ENCODE measurements around the gene KRT16. TPM values are rescaled to one million over a fixed set of nuclear protein-coding genes. Genes with fewer than 3 reads are reported as not detected.

KRT16 gene
- total and polyA plus RNA-seq, 2 of the 8 experiments (the other 6 are each of a cell fraction or from before 2014, with no cell fraction given), result not detected

DNA sequence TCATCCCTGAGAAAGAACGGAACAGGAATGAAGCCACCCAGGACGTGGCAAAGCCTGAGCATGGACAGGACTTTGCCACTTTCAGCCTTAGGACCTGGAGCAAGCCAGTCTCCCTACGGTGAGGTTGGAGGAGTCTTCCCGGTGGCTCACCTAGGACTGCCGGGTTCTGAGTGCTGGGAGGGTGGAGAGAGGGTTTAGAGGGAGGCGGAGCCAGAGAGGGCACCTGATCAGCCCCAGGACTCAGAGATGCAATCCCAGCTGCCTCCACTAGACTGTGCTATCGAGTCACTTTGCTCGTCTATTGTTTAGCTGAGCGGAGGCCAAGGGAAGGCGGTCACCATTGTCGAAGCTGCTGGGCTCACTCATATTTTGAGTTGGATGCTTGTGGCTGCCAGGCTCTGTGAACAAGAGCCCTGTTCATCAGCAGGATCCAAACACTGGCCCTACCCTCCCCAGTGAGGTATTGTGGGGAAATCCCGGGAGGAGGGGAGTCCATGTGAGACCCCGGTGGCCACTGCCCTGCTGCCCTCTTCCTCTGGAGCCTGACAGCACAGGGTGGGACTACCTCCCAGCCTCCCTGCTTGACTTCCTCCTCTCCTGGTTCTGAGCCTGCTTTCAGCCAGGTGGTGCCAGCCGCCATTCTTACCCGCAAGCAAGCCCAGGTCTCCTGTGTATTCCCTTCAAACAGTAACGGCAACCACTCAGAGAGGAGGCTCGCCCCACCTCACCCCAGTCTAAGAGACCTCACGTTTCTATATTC is 32.9 kb downstream of the KRT16 start:
- peak overlapping the region; percentile 40 to 45; a peak in 2 of 4 replicates for H3K4me2 ChIP-seq (ENCODE audit: insufficient read depth in 1 of 2, low read depth in 2 of 2, low read length in 2 of 2)
- no peak overlapping the region for H3K4ac ChIP-seq (replicated peaks; ENCODE audit: insufficient read length, low read depth, low read length)
- no peak overlapping the region for H3K4me3 ChIP-seq (ENCODE audit: extremely low read depth in 1 of 4, insufficient read depth in 2 of 4, low read depth in 3 of 4, low read length in 4 of 4)
- no peaks in the 10 kb centered on the region for H4K20me1 ChIP-seq (replicated peaks in 1 of 2; ENCODE audit: control insufficient read depth in 1 of 2, insufficient read depth in 2 of 2, low read length in 2 of 2)
- no peak overlapping the region for H3K14ac ChIP-seq (ENCODE audit: insufficient read length)
- no peak overlapping the region for H4K91ac ChIP-seq (replicated peaks; ENCODE audit: insufficient read length, low read length)
- H3K9me3 ChIP-seq (ENCODE audit: insufficient read depth in 2 of 2, low read depth in 1 of 2, low read length in 1 of 2), result no peaks in the 10 kb centered on the region
- H2BK120ac ChIP-seq (replicated peaks; ENCODE audit: low read depth, low read length), result no peak overlapping the region
- WGBS, 2 experiments (ENCODE audit: extremely low coverage in 1 of 2, insufficient coverage in 1 of 2, insufficient read length in 1 of 2, insufficient replicate concordance in 2 of 2, low coverage in 1 of 2, low lambda C conversion rate in 2 of 2, missing lambda C conversion rate in 1 of 2), result 49% methylated on average over 18 of the region's 18 CpGs; no CpG with 5 or more reads in 1 of the 2 experiments
- H3K9ac ChIP-seq (replicated peaks in 1 of 4; ENCODE audit: extremely low read depth in 1 of 4, low read depth in 3 of 4, low read length in 3 of 4), result no peak overlapping the region
- ChIA-PET POLR2A (ENCODE audit: partially characterized antibody) (interaction anchor here (0.9 to 2.7 kb wide), 3 partner anchors 10 to 110 kb away, joined by 3 to 11 read pairs (median 3); no protein-coding TSS in a partner anchor), CTCF (ENCODE audit: partially characterized antibody) (interaction anchor here (0.5 to 3.0 kb wide), 37 partner anchors 7 to 1777 kb away, joined by 3 to 36 read pairs (median 5); partner anchors contain the start of genes KRT14 and KRT17)
- H3K56ac ChIP-seq (replicated peaks; ENCODE audit: insufficient read length, low read depth, low read length), result no peak overlapping the region
- peak overlapping the region; percentile 82 for H3K18ac ChIP-seq (ENCODE audit: extremely low read depth, low read length)
- peak overlapping the region; percentile 84 for H2BK12ac ChIP-seq (ENCODE audit: low read depth, low read length)
- peak overlapping the region; percentile 99 for H2BK15ac ChIP-seq (ENCODE audit: low read length)
- peak; percentile 78 to 98 for DNase-seq (ENCODE audit: low read depth in 1 of 2, low spot score in 2 of 2)
- H3K27me3 ChIP-seq (replicated peaks in 1 of 4; ENCODE audit: control insufficient read depth in 3 of 4, extremely low read depth in 1 of 4, insufficient read depth in 3 of 4, low read length in 3 of 4), result peaks cover 0 to 2% (median 0%) of the 10 kb centered on the region in 4 experiments; a peak in 1 of 7 replicates
- H4K8ac ChIP-seq (ENCODE audit: extremely low read depth, insufficient read depth, low read length), result peak overlapping the region; percentile 89; the same call in 1 of the 2 replicates
- H2BK5ac ChIP-seq (ENCODE audit: low read depth, low read length), result no peak overlapping the region
- H2AFZ ChIP-seq (ENCODE audit: low read length), result peak overlapping the region; percentile 96
- FAIRE-seq, result peak; percentile 85
- H3K4me1 ChIP-seq (replicated peaks in 1 of 4; ENCODE audit: control insufficient read depth in 3 of 4, insufficient read depth in 4 of 4, low read length in 3 of 4), result peaks cover 0 to 4% (median 2%) of the 10 kb centered on the region in 4 experiments; a peak in 3 of 7 replicates
- H3K23ac ChIP-seq (ENCODE audit: insufficient read length), result no peak overlapping the region
- H2BK20ac ChIP-seq (ENCODE audit: low read length), result peak overlapping the region; percentile 83; the same call in 1 of the 2 replicates
- H3K27ac ChIP-seq (ENCODE audit: low read depth, low read length), result no peak overlapping the region
- H3K79me2 ChIP-seq (ENCODE audit: control insufficient read depth in 1 of 2, insufficient read depth in 2 of 2, low read length in 2 of 2), result no peaks in the 10 kb centered on the region
- H3K36me3 ChIP-seq (ENCODE audit: control insufficient read depth in 2 of 4, insufficient read depth in 4 of 4, low read length in 3 of 4), result no peaks in the 10 kb centered on the region
- H4K5ac ChIP-seq (ENCODE audit: insufficient read length, low read depth, low read length), result peak overlapping the region; percentile 68
- H3K23me2 ChIP-seq (ENCODE audit: low read depth, low read length), result no peaks in the 10 kb centered on the region
- H3K79me1 ChIP-seq (ENCODE audit: low read depth, low read length), result no peaks in the 10 kb centered on the region
- no peak overlapping the region for H2AK5ac ChIP-seq (ENCODE audit: low read depth, low read length)
- TF ChIP-seq GTF2F1 (IDR thresholded peaks at IDR 0.05; ENCODE audit: borderline replicate concordance, low read depth, low read length) (peak; percentile 10; the same call in 1 of the 2 replicates), FOSL1 (IDR thresholded peaks at IDR 0.05; ENCODE audit: insufficient read depth, low read depth, low read length) (no peak), PHF8 (conservative IDR thresholded peaks at IDR 0.05; ENCODE audit: low read depth, low read length) (no peak), POLR2A (IDR thresholded peaks at IDR 0.05; ENCODE audit: control extremely low read depth in 1 of 2, low read depth in 2 of 2, low read length in 2 of 2) (peak in 1 of 2 experiments; percentile 75; a peak in 2 of 3 replicates), KDM5A (IDR thresholded peaks at IDR 0.05; ENCODE audit: low read length) (no peak), SAP30 (IDR thresholded peaks at IDR 0.05; ENCODE audit: insufficient read depth, insufficient replicate concordance, low read length) (no peak), HDAC6 (IDR thresholded peaks at IDR 0.05; ENCODE audit: low read depth, low read length) (no peak), NANOG (IDR thresholded peaks at IDR 0.05; ENCODE audit: insufficient read depth, low read depth, low read length, poor library complexity, severe bottlenecking) (no peak), CREB1 (IDR thresholded peaks at IDR 0.05) (no peak), CHD1 (IDR thresholded peaks at IDR 0.05; ENCODE audit: low read depth, low read length) (no peak), CEBPB (IDR thresholded peaks at IDR 0.05; ENCODE audit: low read depth, low read length) (no peak), SP4 (IDR thresholded peaks at IDR 0.05; ENCODE audit: low read length) (no peak)

Data from H1 (cell line).